PC-3 (cell line): ENCODE measurements around the gene MAP3K21. TPM values are rescaled to one million over a fixed set of nuclear protein-coding genes. Genes with fewer than 3 reads are reported as not detected.

Experiments used
- ATAC-seq: fragments of 200-7000 bp; cut with Tn5 transposase; 2 replicates; pipeline ENCODE4 v1.9.1; 2020; ENCODE audit warnings: mild to moderate bottlenecking, moderate library complexity
- BruUV-seq: library from RNA; stranded (reverse); fragments of 400-500 nt; replicated peaks from 2 replicates; lab custom pipeline; 2021; lab: Mats Ljungman, UMichigan
- CTCF ChIA-PET: fragments of 300-600 bp; sonication (Branson Sonifier 250); formaldehyde crosslinking; loops from one replicate; lab custom pipeline; 2022; ENCODE audit warnings: antibody characterized with exemption; lab: Charles Lee
- POLR2A ChIA-PET: fragments of 300-600 bp; sonication (Branson Sonifier 250); formaldehyde crosslinking; loops from one replicate; lab custom pipeline; 2022; ENCODE audit warnings: antibody characterized with exemption; ENCODE audit not compliant: unreplicated experiment; lab: Charles Lee
- DNase-seq: peaks from one replicate; pipeline ENCODE4 v3.0.0-alpha.2; 2015
- H2AFZ ChIP-seq: fragments of 300-600 bp; sonication (generic); 2 replicates; pipeline ENCODE4 v1.6.0; 2016; ENCODE audit warnings: antibody characterized with exemption, low read length
- H3F3A ChIP-seq: fragments of 300-600 bp; sonication (generic); one replicate; pipeline ENCODE4 v1.6.0; 2017; ENCODE audit warnings: antibody characterized with exemption, low read length, control low read depth, mild to moderate bottlenecking; ENCODE audit not compliant: unreplicated experiment
- H3K27ac ChIP-seq: fragments of 300-600 bp; sonication (generic); 2 replicates; pipeline ENCODE4 v1.5.1; 2016; ENCODE audit warnings: mild to moderate bottlenecking, low read length
- H3K27me3 ChIP-seq: fragments of 300-600 bp; sonication (generic); 2 replicates; pipeline ENCODE4 v1.6.1; 2016; ENCODE audit warnings: low read length, mixed read lengths
- H3K36me3 ChIP-seq: fragments of 300-600 bp; sonication (generic); 2 replicates; pipeline ENCODE4 v1.6.1; 2016; ENCODE audit warnings: low read depth, mixed run types, low read length, mixed read lengths
- H3K4me1 ChIP-seq: fragments of 300-600 bp; sonication (generic); 2 replicates; pipeline ENCODE4 v1.5.1; 2016; ENCODE audit warnings: low read length; ENCODE audit not compliant: insufficient read depth
- H3K4me2 ChIP-seq: fragments of 300-600 bp; sonication (generic); 2 replicates; pipeline ENCODE4 v1.6.0; 2016; ENCODE audit warnings: low read length
- H3K4me3 ChIP-seq: fragments of 300-600 bp; sonication (generic); 2 replicates; pipeline ENCODE4 v1.5.1; 2016; ENCODE audit warnings: mild to moderate bottlenecking, low read length, mixed read lengths
- H3K79me2 ChIP-seq: fragments of 300-600 bp; sonication (generic); 2 replicates; pipeline ENCODE4 v1.6.1; 2017; ENCODE audit warnings: low read length, mixed read lengths
- H3K9ac ChIP-seq: fragments of 300-600 bp; sonication (generic); 2 replicates; pipeline ENCODE4 v1.6.0; 2016; ENCODE audit warnings: mild to moderate bottlenecking, low read length
- H3K9me2 ChIP-seq: fragments of 300-600 bp; sonication (generic); replicated peaks from 2 replicates; pipeline ENCODE4 v1.6.1; 2016; ENCODE audit warnings: mixed run types, low read length, mixed read lengths
- H3K9me3 ChIP-seq: fragments of 300-600 bp; sonication (generic); 2 replicates; pipeline ENCODE4 v1.6.1; 2016; ENCODE audit warnings: low read length, mixed read lengths
- H4K20me1 ChIP-seq: fragments of 300-600 bp; sonication (generic); 2 replicates; pipeline ENCODE4 v1.6.1; 2016; ENCODE audit warnings: low read length, mixed read lengths
- EZH2 ChIP-seq: fragments of 300-600 bp; sonication (generic); IDR thresholded peaks from one replicate; pipeline ENCODE4 v1.6.1; 2017; ENCODE audit warnings: antibody characterized with exemption, mild to moderate bottlenecking, low read length; ENCODE audit not compliant: unreplicated experiment
- EZH2phosphoT487 ChIP-seq: fragments of 300-600 bp; sonication (generic); IDR thresholded peaks from 2 replicates; pipeline ENCODE4 v1.6.1; 2018; ENCODE audit warnings: mild to moderate bottlenecking, antibody characterized with exemption, low read length, borderline replicate concordance
- intact Hi-C: fragments of 100-400 bp; cut with micrococcal nuclease; formaldehyde crosslinking; loops from 2 replicates; pipeline ENCODE4 v1.9.0; 2023
- total RNA-seq: library from RNA; depleted of rRNA; stranded (reverse); fragments of >200 nt; gene quantifications from 2 replicates; pipeline ENCODE4 v1.2.3, GENCODE V29; 2014
- TF ChIP-seq, protein P1 (sequence below): fragments of 300-600 bp; sonication (generic); conservative IDR thresholded peaks from 2 replicates; pipeline ENCODE4 v1.5.1; 2017; ENCODE audit warnings: antibody characterized with exemption, low read depth, mild to moderate bottlenecking, low read length

Gene MAP3K21
- total RNA-seq, 1 experiment from 2014 or later: 13.7 TPM

DNA sequence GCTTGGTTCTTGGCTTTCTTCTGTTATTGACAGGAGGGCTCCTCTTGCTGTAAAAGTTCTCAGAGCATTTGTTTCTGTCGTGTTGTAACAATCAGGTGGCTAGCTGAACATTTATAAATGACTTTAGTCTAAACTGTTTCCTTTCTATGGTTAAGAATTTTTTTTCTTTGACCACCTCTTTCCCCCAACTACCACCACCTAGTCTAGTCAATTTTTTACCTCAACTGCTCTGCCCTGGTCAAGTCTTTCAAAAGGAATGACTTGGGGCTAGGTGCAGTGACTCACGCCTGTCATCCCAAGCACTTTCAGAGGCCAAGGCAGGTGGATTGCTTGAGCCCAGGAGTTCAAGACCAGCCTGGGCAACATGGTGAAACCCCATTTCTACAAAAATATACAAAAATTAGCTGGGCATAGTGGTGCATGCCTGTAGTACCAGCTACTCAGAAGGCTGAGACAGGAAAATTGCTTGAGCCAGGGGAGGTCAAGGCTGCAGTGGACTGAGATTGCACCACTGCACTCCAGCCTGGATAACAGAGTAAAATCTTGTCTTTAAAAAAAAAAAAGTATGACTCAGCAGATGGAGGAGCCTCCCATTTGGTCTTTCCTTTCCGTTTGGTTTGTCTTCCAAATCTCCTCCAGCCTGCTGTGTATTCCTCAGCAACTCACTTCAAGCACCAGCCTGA, 40.7 kb downstream of the MAP3K21 start:
- H3K4me3 ChIP-seq: no peak overlapping the region
- ATAC-seq: no peak; the same call in 1 of the 2 replicates
- BruUV-seq: no TSS peak
- no peak overlapping the region for H3K9ac ChIP-seq
- no peak overlapping the region for H3K27ac ChIP-seq
- DNase-seq: peak; percentile 26
- TF ChIP-seq EZH2: no peak
- TF ChIP-seq, protein P1, sequence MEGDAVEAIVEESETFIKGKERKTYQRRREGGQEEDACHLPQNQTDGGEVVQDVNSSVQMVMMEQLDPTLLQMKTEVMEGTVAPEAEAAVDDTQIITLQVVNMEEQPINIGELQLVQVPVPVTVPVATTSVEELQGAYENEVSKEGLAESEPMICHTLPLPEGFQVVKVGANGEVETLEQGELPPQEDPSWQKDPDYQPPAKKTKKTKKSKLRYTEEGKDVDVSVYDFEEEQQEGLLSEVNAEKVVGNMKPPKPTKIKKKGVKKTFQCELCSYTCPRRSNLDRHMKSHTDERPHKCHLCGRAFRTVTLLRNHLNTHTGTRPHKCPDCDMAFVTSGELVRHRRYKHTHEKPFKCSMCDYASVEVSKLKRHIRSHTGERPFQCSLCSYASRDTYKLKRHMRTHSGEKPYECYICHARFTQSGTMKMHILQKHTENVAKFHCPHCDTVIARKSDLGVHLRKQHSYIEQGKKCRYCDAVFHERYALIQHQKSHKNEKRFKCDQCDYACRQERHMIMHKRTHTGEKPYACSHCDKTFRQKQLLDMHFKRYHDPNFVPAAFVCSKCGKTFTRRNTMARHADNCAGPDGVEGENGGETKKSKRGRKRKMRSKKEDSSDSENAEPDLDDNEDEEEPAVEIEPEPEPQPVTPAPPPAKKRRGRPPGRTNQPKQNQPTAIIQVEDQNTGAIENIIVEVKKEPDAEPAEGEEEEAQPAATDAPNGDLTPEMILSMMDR: no peak
- TF ChIP-seq EZH2phosphoT487: no peak
- no peak overlapping the region for H2AFZ ChIP-seq
- H3K4me2 ChIP-seq: 0 out of 2 replicates have a peak overlapping the region, but pooled peaks have one; percentile 3
- no peaks in the 10 kb centered on the region for H3K79me2 ChIP-seq
- ChIA-PET POLR2A (no interaction called here), CTCF (no interaction called here)
- H3K9me3 ChIP-seq: no peaks in the 10 kb centered on the region
- H3K36me3 ChIP-seq: 0 out of 2 replicates have a peak, but pooled peaks cover 4% of the 10 kb centered on the region
- no peaks in the 10 kb centered on the region for H3F3A ChIP-seq
- no peaks in the 10 kb centered on the region for H3K9me2 ChIP-seq
- H4K20me1 ChIP-seq: no peaks in the 10 kb centered on the region
- H3K27me3 ChIP-seq: no peaks in the 10 kb centered on the region
- H3K4me1 ChIP-seq: peaks cover 23% of the 10 kb centered on the region
- intact Hi-C loops: no loop called here

GRCh38 chr1:233368789-233369130, 41.2 kb downstream of the MAP3K21 start:
- H3K4me3 ChIP-seq: no peak overlapping the region
- 0 out of 2 replicates have a peak, but pooled peaks cover 4% of the 10 kb centered on the region for H3K36me3 ChIP-seq
- CTCF ChIA-PET: no interaction called here
- peaks cover 23% of the 10 kb centered on the region for H3K4me1 ChIP-seq
- H3K9me3 ChIP-seq: no peaks in the 10 kb centered on the region
- H3K27ac ChIP-seq: no peak overlapping the region
- no peak overlapping the region for H3K4me2 ChIP-seq
- no peak for ATAC-seq
- no TSS peak for BruUV-seq
- H4K20me1 ChIP-seq: no peaks in the 10 kb centered on the region
- H3K9ac ChIP-seq: no peak overlapping the region
- no peaks in the 10 kb centered on the region for H3K27me3 ChIP-seq
- intact Hi-C loops: no loop called here
- no peaks in the 10 kb centered on the region for H3F3A ChIP-seq
- no peaks in the 10 kb centered on the region for H3K9me2 ChIP-seq
- TF ChIP-seq EZH2phosphoT487: no peak
- no peak for TF ChIP-seq EZH2
- TF ChIP-seq, protein P1: no peak
- no peaks in the 10 kb centered on the region for H3K79me2 ChIP-seq
- H2AFZ ChIP-seq: no peak overlapping the region
- POLR2A ChIA-PET: no interaction called here
- DNase-seq: no peak

GRCh38 chr1:233372218-233373120, 44.9 kb downstream of the MAP3K21 start:
- Histone ChIP-seq H4K20me1 (no peaks in the 10 kb centered on the region), H3K9ac (no peak overlapping the region), H3K4me2 (no peak overlapping the region), H3K4me3 (no peak overlapping the region), H3K9me2 (no peaks in the 10 kb centered on the region), H3K36me3 (0 out of 2 replicates have a peak, but pooled peaks cover 4% of the 10 kb centered on the region), H3K79me2 (no peaks in the 10 kb centered on the region), H3K4me1 (peaks cover 14% of the 10 kb centered on the region), H3K27ac (no peak overlapping the region), H3K27me3 (no peaks in the 10 kb centered on the region), H3F3A (no peaks in the 10 kb centered on the region), H2AFZ (no peak overlapping the region), H3K9me3 (no peaks in the 10 kb centered on the region)
- POLR2A ChIA-PET: no interaction called here
- no peak for DNase-seq
- ATAC-seq: no peak
- intact Hi-C loops: no loop called here
- CTCF ChIA-PET: no interaction called here
- TF ChIP-seq, protein P1: no peak
- TF ChIP-seq EZH2: no peak
- no peak for TF ChIP-seq EZH2phosphoT487
- BruUV-seq: no TSS peak
